ENCODE measurements around the gene DAPK1. TPM values are rescaled to one million over a fixed set of nuclear protein-coding genes. Genes with fewer than 3 reads are reported as not detected.

The DAPK1 gene
- total and polyA plus RNA-seq, 12 donors, result 5.4 to 44.6 (median 21.3) TPM

DNA sequence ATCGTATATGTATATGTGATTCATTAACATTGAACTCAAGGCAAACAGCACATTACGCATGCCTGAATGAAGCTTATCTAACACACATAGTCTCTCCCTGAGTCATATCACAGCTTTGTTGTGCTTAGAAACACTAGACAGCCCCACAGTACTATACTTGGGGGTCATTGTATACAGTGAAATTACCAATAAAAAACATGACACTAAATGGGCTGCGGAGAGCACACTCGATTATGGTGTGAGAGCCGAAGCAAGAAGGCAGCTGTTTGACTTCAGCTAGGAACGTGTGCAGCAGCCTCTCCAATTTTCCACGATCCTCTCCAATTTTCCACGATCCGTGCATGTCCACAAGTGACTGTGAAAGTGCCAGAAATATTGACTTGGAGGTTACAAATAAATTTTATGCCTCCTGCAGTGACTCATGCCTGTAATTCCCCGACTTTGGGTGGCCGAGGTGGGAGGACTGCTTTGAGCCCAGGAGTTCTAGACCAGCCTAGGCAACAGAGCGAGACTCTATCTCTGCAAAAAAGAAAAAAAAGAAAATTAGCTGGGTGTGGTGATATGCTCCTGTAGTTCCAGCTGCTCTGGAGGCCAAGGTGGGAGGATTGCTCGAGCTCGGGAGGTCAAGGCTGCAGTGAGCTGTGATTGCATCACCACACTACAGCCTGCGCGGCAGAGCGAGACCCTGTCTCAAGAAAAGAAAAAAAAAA lies 102.4 kb downstream of the DAPK1 start:
- peak in 1 of 7 donors; percentile 15 for DNase-seq
- Histone ChIP-seq H3K9me3 (replicated peaks in 1 of 3) (no peaks in the 10 kb centered on the region), H3K27ac (peak overlapping the region in 1 of 5 donors; percentile 17), H3K4me1 (replicated peaks in 1 of 2) (peaks cover 0 to 45% of the 10 kb centered on the region in 2 donors), H3K36me3 (replicated peaks in 1 of 2) (no peaks in the 10 kb centered on the region), H3K4me3 (no peak overlapping the region), H3K27me3 (no peaks in the 10 kb centered on the region)
- TF ChIP-seq, protein P1, sequence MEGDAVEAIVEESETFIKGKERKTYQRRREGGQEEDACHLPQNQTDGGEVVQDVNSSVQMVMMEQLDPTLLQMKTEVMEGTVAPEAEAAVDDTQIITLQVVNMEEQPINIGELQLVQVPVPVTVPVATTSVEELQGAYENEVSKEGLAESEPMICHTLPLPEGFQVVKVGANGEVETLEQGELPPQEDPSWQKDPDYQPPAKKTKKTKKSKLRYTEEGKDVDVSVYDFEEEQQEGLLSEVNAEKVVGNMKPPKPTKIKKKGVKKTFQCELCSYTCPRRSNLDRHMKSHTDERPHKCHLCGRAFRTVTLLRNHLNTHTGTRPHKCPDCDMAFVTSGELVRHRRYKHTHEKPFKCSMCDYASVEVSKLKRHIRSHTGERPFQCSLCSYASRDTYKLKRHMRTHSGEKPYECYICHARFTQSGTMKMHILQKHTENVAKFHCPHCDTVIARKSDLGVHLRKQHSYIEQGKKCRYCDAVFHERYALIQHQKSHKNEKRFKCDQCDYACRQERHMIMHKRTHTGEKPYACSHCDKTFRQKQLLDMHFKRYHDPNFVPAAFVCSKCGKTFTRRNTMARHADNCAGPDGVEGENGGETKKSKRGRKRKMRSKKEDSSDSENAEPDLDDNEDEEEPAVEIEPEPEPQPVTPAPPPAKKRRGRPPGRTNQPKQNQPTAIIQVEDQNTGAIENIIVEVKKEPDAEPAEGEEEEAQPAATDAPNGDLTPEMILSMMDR (IDR thresholded peaks at IDR 0.05), result no peak
- TF ChIP-seq POLR2A (IDR thresholded peaks at IDR 0.05), result no peak
- WGBS, 4 donors, result 50 to 66% (median 63%) methylated on average over 17 of the region's 17 CpGs
- intact Hi-C loops (cut with DNase I), result no loop called here

DNA sequence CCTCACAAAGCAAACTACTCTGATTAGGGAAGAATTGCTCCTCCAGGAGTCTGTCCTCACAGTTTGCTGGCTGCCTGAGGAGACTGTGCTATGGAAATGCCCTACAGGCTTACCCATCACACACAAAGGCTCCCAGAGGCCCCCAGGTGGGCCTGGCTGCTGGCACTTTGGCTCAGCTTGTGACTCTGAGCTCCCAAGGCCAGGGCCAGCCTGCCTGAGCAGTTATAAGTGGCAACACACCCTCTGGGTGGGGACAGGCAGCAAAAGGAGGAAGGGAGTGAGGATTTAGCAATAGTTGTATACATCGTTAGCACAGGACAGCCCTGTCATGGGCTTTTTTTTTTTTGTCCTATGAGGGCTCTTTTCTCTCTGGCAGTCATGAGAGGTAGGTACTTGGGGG lies 103.5 kb downstream of the DAPK1 start:
- Histone ChIP-seq H3K27ac (peak overlapping the region in 2 of 5 donors; percentile 32 to 63), H3K4me3 (no peak overlapping the region), H3K27me3 (no peaks in the 10 kb centered on the region), H3K36me3 (replicated peaks in 1 of 2) (no peaks in the 10 kb centered on the region), H3K9me3 (replicated peaks in 1 of 3) (no peaks in the 10 kb centered on the region), H3K4me1 (replicated peaks in 1 of 2) (peaks cover 0 to 44% of the 10 kb centered on the region in 2 donors)
- TF ChIP-seq POLR2A (IDR thresholded peaks at IDR 0.05), result no peak
- TF ChIP-seq, protein P1 (IDR thresholded peaks at IDR 0.05), result no peak
- intact Hi-C loops (cut with DNase I), result no loop called here
- DNase-seq, result peak in 5 of 7 donors; percentile 17 to 45 (median 32)
- WGBS, 4 donors, result 47 to 74% (median 62%) methylated on average over 1 of the region's 1 CpG

DNA sequence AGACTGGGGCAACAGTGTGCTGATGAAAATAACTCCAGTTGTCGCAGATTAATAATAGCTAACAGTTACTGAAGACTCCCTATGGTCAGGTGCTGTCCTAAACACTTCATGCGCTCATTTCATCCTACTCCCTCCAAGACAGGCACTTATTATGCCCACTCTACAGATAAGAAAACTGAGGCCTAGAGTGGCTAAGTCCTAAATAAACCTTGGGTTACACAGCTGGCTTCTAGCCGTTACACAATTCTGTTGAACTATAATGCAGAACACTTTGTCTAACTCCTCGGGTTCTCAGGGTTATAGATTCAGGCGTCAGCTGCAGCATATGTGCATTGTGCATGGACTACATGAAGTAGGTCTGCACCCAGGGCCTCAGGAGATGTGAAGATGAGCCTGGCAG lies 103.9 kb downstream of the DAPK1 start:
- H3K4me3 ChIP-seq, result no peak overlapping the region
- TF ChIP-seq, protein P1 (IDR thresholded peaks at IDR 0.05), result no peak
- no peak for TF ChIP-seq POLR2A (IDR thresholded peaks at IDR 0.05)
- WGBS, 4 donors, result 64 to 80% (median 71%) methylated on average over 5 of the region's 5 CpGs
- no peaks in the 10 kb centered on the region for H3K9me3 ChIP-seq (replicated peaks in 1 of 3)
- H3K36me3 ChIP-seq (replicated peaks in 1 of 2), result no peaks in the 10 kb centered on the region
- H3K27ac ChIP-seq, result no peak overlapping the region
- peaks cover 0 to 39% of the 10 kb centered on the region in 2 donors for H3K4me1 ChIP-seq (replicated peaks in 1 of 2)
- intact Hi-C loops (cut with DNase I), result no loop called here
- no peak for DNase-seq
- H3K27me3 ChIP-seq, result no peaks in the 10 kb centered on the region

DNA sequence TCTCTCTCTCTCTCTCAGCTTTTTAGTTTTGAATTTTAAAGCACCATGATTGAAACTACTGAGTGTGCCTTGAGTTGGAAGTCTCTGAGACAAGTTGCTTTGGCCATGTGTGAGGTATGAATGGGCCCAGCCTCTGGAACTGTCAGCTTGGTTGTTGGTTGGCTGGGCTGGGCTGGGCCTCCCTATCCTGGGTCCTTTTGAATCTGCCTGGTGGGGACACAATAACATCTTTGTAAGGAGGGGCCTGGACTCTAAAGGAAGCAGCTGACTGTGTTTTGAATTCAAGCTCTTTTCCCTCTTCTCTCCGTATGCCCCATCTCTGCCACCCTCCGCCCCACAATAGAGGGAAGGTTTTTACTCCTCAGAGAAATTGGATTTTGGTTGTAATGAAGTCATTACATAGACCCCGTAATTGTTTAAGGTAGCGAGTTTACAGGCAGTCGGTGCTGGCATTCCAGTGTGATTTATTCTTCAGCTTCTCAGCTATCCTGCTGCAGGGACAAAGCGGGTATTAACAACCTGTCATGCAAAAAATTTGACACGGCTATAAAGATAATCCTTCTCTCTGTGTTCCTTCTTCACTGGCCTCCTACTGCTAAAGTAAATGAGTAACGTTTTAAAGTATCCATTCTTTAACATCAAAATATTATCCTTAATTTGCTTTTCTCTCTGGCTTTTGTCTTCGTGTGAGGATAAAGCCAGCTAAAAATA lies 105.4 kb downstream of the DAPK1 start:
- Histone ChIP-seq H3K27me3 (no peaks in the 10 kb centered on the region), H3K27ac (no peak overlapping the region), H3K36me3 (replicated peaks in 1 of 2) (no peaks in the 10 kb centered on the region), H3K9me3 (replicated peaks in 1 of 3) (no peaks in the 10 kb centered on the region), H3K4me3 (no peak overlapping the region), H3K4me1 (replicated peaks in 1 of 2) (peaks cover 0 to 28% of the 10 kb centered on the region in 2 donors)
- no peak for DNase-seq
- WGBS, 4 donors, result 76 to 87% (median 83%) methylated on average over 9 of the region's 9 CpGs
- intact Hi-C loops (cut with DNase I), result no loop called here
- no peak for TF ChIP-seq POLR2A (IDR thresholded peaks at IDR 0.05)
- TF ChIP-seq, protein P1 (IDR thresholded peaks at IDR 0.05), result no peak

Measured in adrenal gland (tissue), 12 donors.